ENCODE measurements around the gene DALRD3.

DNA sequence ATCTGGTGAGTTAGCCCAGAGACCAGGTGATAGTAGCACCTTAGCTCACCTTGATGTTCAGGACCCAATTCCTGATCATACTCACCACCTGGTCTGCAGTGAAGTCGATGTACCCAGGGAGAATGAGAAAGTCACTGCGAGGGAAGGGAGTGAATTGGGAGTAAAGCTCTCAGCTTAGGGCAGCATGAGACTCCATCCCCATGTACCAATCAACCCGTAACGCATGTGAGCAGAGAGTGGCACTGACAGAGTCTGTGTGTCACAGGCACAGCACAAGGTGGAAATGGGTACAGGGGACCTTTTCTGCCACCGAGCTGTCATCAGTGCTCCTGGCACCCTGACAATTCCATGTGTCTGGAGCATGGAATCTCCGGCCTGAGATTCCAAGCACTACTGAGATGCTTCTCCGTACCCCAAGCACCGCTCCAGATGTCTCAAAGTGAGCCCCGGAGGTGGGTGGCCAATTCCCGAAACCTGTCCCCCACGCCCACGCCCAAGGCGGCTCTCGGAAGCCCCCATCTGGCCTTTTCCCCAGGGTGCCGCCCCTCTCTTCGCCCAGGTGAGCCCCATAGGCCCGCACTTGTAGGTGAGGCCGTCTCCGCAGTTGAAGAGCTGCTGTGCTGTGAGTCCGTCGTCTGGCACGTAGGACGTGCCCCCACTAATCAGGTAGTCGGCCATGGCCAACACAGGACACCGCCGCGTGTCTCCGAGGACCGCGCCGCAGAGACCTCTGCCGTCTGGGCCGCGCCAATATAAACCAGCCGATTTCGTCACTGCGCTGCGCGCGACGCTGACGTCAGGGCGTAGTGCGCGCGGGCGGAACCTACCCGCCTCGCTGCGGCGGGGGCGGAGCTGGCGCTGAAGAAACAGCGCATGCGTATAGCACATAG is 10.5 kb upstream of the DALRD3 start, which contains the start of gene IMPDH2:
- peak in 3 of 5 experiments; percentile 11 to 56 (median 42) for TF ChIP-seq CTCF (IDR thresholded peaks at IDR 0.05)
- TF ChIP-seq POLR2A (IDR thresholded peaks at IDR 0.05) = peak; percentile 92 to 96
- TF ChIP-seq EP300 (IDR thresholded peaks at IDR 0.05) = peak; percentile 91 to 100
